ENCODE measurements around the gene UMODL1.

Gene UMODL1

DNA sequence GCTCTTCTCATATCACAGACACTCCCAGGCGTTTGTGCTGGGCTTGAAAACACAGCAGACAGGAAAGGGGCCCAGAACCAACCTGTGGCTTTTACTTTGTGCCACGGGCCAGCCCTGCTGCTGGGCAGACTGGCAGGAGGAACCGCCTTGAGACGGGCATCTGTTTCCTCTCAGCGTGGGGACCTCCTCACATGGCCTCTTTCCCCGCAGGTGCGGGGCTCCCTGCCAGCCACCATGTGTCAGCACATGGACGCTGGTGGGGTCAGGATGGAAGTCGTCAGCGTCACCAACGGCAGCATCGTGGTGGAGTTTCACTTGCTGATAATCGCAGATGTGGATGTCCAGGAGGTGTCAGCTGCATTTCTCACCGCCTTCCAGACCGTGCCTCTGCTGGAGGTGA is 47.8 kb downstream of the UMODL1 start:
- DNase-seq: no peak
- in situ Hi-C loops (cut with HindIII; ENCODE audit: low pct_ligation_motif_present, low pct_unique_long_range_greater_than_20kb, low sequenced_read_pairs): no loop called here

DNA sequence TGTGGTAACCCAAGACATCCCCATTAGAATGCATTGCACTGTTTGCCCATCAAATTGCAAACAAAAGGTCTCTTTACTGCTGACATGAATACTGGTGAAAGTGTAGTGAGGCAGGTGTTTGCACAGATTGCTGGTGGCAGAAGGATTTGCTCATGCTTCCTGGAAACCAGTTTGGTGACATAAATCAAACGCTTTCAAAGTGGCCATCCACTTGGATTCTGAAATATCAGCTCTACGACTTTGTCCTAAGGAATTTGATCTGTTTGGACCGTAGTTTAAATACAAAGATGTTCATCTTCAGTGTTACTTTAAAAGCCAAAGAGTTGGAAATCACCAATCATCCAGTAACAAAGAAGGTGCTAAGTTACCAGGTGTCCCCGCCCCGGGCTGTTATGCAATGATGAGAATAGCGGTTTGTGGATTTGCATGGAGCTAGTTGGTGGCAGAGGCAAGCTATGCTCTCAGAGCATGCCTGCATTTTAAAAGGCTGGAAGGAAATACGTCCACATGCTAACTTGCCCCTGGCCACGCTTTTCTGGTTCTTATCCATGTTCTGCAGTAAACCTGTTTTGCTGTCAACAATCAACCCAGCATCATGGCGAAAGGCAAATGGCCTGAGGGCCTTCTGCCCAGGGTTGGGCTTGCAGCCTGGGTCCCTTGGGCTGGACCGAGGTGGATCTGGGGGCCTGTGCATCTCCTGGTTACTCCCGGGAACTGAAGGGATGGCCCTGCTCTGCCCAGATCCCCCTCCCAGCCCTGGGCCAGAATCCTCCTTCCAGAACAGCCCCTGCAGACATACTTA is 49.2 kb downstream of the UMODL1 start:
- in situ Hi-C loops (cut with HindIII; ENCODE audit: low pct_ligation_motif_present, low pct_unique_long_range_greater_than_20kb, low sequenced_read_pairs): no loop called here
- no peak for DNase-seq

DNA sequence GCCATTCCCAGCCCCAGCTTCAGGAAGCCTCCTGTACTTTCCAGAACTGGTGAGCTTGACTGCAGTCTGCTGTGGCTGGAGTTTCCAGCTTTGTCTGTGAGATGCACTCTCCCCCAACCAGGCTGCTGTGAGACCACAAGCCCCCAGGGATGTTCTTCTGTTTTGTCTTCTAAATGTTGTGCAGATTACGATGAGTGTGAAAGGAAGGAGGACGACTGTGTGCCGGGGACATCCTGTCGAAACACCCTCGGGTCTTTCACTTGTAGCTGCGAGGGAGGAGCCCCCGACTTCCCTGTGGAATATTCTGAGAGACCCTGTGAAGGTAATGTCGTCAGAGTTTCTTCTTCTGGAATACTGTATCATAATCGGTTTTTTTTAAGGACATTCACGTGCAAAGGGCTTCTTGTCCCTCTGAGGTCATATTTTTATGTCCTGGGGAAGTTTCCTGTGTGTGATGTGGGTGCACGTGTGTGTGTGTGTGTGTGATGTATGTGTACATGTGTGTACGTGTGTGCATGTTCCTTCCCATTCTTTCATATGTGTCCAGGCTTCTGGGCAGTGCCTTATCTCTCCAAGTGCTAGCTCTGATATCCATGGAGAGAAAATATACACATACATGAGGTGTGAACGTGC is 49.9 kb downstream of the UMODL1 start:
- in situ Hi-C loops (cut with HindIII; ENCODE audit: low pct_ligation_motif_present, low pct_unique_long_range_greater_than_20kb, low sequenced_read_pairs): no loop called here

DNA sequence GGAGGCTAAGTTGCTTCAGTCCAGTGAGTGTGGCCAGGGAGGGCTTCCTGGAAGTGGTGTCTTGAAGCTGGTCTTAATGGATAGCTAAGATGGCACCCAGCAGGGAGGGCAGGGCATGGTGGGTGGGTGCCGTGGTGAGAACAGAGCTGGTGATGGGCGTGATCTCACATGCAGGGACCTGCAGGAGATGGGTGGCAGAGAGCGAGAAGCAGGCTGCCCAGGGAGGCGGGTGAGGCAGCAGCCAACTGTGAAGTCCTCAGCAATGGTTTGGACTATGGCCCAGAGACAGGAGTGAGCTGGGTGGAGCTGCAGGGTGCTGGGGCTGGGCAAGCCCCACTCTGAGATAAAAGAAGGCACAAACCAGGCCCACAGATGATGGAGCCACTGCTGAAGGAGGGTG is 50.7 kb downstream of the UMODL1 start:
- peak; percentile 17 for DNase-seq
- in situ Hi-C loops (cut with HindIII; ENCODE audit: low pct_ligation_motif_present, low pct_unique_long_range_greater_than_20kb, low sequenced_read_pairs): no loop called here

More for the DNA sequence above, 49.9 kb downstream of the UMODL1 start:
- no peak for DNase-seq

DNA sequence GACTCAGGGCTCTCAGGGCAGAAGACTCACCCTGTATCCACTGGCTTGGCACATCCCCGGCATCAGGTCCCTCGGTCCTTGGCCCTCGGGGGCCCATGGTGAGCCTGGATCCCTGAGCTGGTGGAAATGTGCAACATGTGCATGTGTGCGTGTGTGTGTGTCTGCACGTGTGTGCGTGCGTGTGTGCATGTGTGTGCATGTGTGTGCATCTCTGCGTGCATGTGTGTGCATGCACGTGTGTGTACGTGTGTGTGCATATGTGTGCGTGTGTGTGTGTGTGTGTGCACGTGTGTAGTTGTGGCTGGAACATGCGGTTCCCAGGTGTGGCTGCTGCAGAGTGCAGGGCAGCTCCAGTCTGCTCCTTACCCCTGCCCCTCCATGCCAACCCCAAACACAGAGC is 51.3 kb downstream of the UMODL1 start:
- in situ Hi-C loops (cut with HindIII; ENCODE audit: low pct_ligation_motif_present, low pct_unique_long_range_greater_than_20kb, low sequenced_read_pairs): no loop called here
- no peak for DNase-seq

GRCh38 chr21:42122808-42123207 is 51.7 kb downstream of the UMODL1 start:
- in situ Hi-C loops (cut with HindIII; ENCODE audit: low pct_ligation_motif_present, low pct_unique_long_range_greater_than_20kb, low sequenced_read_pairs): no loop called here
- DNase-seq: no peak

- no peak for DNase-seq
- in situ Hi-C loops (cut with HindIII; ENCODE audit: low pct_ligation_motif_present, low pct_unique_long_range_greater_than_20kb, low sequenced_read_pairs): no loop called here
Observed at GRCh38 chr21:42123219-42123908, 52.2 kb downstream of the UMODL1 start.

DNA sequence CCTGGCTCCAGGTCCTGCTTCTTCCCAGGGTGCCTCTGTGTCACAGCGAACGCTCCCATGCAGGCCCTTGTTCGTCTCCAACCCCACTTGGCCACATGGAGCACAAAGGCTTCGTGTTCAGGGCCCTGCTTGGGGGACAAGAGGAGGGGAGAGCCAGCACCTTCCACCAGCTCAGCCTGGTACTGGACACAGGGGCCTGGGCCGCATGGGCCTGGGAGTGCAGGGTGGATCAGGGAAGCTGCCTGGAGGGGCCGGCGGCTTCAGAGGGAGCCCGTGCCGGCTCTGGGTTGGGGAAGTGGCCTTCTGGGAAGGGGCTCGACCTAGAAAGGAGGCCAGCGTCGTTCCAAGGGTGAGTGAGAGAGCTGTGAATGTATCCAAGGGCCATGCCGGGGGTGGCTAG is 53.0 kb downstream of the UMODL1 start:
- in situ Hi-C loops (cut with HindIII; ENCODE audit: low pct_ligation_motif_present, low pct_unique_long_range_greater_than_20kb, low sequenced_read_pairs): no loop called here

GRCh38 chr21:42124826-42125570 is 53.9 kb downstream of the UMODL1 start:
- DNase-seq: no peak
- in situ Hi-C loops (cut with HindIII; ENCODE audit: low pct_ligation_motif_present, low pct_unique_long_range_greater_than_20kb, low sequenced_read_pairs): no loop called here

More for the DNA sequence above, 53.0 kb downstream of the UMODL1 start:
- DNase-seq: no peak

- in situ Hi-C loops (cut with HindIII; ENCODE audit: low pct_ligation_motif_present, low pct_unique_long_range_greater_than_20kb, low sequenced_read_pairs): no loop called here
Observed at GRCh38 chr21:42125571-42126544, 54.7 kb downstream of the UMODL1 start.

GRCh38 chr21:42127164-42128150 is 56.3 kb downstream of the UMODL1 start:
- no peak for DNase-seq
- in situ Hi-C loops (cut with HindIII; ENCODE audit: low pct_ligation_motif_present, low pct_unique_long_range_greater_than_20kb, low sequenced_read_pairs): no loop called here

More at GRCh38 chr21:42125571-42126544, 54.7 kb downstream of the UMODL1 start:
- peak; percentile 25 for DNase-seq

DNA sequence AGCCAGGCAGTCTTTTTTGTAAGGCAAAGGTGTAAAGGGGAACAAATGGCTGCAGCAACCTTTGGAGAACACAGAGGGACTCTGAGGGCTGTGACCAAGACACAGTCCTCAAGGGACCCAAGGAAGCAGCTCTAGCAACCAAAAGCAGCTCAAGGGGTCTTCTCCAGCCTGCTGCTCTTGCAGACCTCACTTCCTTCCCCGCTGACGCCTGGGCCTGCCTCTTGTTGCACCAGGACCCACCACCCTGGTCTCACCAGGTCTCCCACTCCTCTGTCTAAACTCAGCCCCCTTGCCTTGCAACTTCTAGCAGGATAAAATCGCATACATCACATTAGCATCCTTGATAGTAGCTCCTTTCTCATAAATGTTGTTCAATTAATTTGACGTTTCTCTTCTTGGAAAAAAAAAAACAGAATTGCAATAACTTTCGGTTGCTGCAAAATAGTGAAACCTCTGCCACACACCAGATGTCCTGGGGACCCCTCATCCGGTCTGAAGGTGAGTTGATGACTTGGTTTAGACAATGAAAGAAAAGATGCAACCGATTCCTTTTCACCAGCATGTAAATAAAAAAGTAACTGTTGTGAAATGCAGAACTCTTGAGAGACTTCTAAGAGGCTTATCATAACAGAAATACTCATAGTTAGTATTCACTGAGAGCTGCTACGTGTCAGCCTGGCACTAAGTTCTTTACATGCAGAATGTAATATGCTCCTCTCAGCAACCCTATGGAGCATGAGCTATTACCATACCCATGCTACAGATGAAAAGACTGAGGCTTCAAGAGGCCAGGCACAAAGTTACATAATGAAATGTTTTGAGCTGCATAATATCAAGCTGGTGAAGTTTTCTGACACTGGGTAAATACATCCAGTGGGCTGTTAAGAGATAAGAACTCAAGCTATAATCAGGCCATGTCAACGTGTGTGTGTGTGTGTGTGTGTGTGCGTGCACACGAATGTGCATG is 58.5 kb downstream of the UMODL1 start:
- in situ Hi-C loops (cut with HindIII; ENCODE audit: low pct_ligation_motif_present, low pct_unique_long_range_greater_than_20kb, low sequenced_read_pairs): no loop called here
- DNase-seq: no peak

DNA sequence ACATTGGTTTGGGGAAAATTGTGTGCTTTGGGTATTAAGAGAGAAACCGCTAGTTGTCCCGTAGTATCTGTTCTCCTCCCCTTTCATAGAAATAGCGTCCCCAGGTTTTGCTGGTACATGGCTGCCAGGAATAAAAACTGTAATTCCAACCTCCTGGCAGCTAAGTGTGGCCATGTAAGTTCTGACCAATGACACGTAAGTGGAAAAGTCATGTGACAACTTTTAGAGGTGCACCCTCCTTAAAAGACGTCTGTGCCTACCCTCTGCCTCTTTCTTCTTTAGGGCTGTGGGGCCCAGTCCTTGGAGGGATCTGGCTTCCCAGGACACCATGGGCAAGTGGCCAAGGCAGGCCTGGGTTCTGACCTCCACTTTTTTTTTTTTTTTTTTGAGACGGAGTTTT is 59.3 kb downstream of the UMODL1 start:
- no peak for DNase-seq
- in situ Hi-C loops (cut with HindIII; ENCODE audit: low pct_ligation_motif_present, low pct_unique_long_range_greater_than_20kb, low sequenced_read_pairs): no loop called here

GRCh38 chr21:42132183-42132582 is 61.1 kb downstream of the UMODL1 start:
- in situ Hi-C loops (cut with HindIII; ENCODE audit: low pct_ligation_motif_present, low pct_unique_long_range_greater_than_20kb, low sequenced_read_pairs): no loop called here

GRCh38 chr21:42133131-42133530 is 62.0 kb downstream of the UMODL1 start:
- in situ Hi-C loops (cut with HindIII; ENCODE audit: low pct_ligation_motif_present, low pct_unique_long_range_greater_than_20kb, low sequenced_read_pairs): no loop called here
- no peak for DNase-seq

More at GRCh38 chr21:42132183-42132582, 61.1 kb downstream of the UMODL1 start:
- no peak for DNase-seq

Data from ACHN (cell line).